Measurements from ENCODE around the gene USP15. TPM values are rescaled to one million over a fixed set of nuclear protein-coding genes. Genes with fewer than 3 reads are reported as not detected.

Gene USP15
- total RNA-seq, 1 experiment from 2014 or later, result 42.9 TPM

DNA sequence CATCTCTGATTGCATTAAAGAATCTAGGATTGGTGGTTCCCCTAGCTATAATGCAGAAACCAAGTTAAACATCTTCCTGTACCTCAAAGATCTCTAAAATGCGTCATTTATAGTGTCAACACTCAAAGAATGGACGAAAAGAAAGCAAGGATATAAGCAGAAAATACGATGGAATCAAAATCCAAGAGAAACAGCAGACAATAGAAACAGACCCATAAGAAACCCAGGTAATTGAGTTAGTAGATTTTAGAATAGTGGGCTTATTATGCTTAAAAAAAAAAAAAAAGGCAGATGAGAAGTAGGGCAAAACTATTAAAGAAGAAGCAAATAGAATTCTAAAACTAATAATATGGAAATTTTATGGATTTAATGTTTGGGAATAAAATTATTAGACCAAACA, 44.4 kb downstream of the USP15 start:
- Mint-ChIP-seq H3K27ac (ENCODE audit: unreplicated experiment) (no peak overlapping the region), H3K4me3 (ENCODE audit: unreplicated experiment) (no peak overlapping the region), H3K36me3 (ENCODE audit: insufficient read depth, unreplicated experiment) (peaks cover 30% of the 10 kb centered on the region), H3K27me3 (ENCODE audit: insufficient read depth, unreplicated experiment) (no peaks in the 10 kb centered on the region), H3K4me1 (ENCODE audit: low read depth, unreplicated experiment) (no peaks in the 10 kb centered on the region), H3K9me3 (ENCODE audit: unreplicated experiment) (peaks cover 11% of the 10 kb centered on the region)
- H3K4me3 ChIP-seq (ENCODE audit: low read depth, low read length), result no peak overlapping the region
- H3K9me3 ChIP-seq, result peaks cover 9% of the 10 kb centered on the region
- intact Hi-C loops (cut with micrococcal nuclease; ENCODE audit: unreplicated experiment), result no loop called here
- TF ChIP-seq, protein P1, sequence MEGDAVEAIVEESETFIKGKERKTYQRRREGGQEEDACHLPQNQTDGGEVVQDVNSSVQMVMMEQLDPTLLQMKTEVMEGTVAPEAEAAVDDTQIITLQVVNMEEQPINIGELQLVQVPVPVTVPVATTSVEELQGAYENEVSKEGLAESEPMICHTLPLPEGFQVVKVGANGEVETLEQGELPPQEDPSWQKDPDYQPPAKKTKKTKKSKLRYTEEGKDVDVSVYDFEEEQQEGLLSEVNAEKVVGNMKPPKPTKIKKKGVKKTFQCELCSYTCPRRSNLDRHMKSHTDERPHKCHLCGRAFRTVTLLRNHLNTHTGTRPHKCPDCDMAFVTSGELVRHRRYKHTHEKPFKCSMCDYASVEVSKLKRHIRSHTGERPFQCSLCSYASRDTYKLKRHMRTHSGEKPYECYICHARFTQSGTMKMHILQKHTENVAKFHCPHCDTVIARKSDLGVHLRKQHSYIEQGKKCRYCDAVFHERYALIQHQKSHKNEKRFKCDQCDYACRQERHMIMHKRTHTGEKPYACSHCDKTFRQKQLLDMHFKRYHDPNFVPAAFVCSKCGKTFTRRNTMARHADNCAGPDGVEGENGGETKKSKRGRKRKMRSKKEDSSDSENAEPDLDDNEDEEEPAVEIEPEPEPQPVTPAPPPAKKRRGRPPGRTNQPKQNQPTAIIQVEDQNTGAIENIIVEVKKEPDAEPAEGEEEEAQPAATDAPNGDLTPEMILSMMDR (IDR thresholded peaks at IDR 0.05; ENCODE audit: insufficient read depth in 1 of 2, low read depth in 1 of 2, low read length in 1 of 2, severe bottlenecking in 1 of 2, unreplicated experiment in 1 of 2), result no peak
- BruUV-seq (replicated peaks), result no TSS peak
- no peak for DNase-seq
- H3K27me3 ChIP-seq (replicated peaks; ENCODE audit: control insufficient read depth, insufficient read depth, low read length), result no peaks in the 10 kb centered on the region
- ChIA-PET POLR2A (no interaction called here), CTCF (no interaction called here)
- no peaks in the 10 kb centered on the region for H3K4me1 ChIP-seq
- no peaks in the 10 kb centered on the region; the same call in 1 of the 2 replicates for H3K36me3 ChIP-seq (ENCODE audit: control insufficient read depth, insufficient read depth, low read length)

DNA sequence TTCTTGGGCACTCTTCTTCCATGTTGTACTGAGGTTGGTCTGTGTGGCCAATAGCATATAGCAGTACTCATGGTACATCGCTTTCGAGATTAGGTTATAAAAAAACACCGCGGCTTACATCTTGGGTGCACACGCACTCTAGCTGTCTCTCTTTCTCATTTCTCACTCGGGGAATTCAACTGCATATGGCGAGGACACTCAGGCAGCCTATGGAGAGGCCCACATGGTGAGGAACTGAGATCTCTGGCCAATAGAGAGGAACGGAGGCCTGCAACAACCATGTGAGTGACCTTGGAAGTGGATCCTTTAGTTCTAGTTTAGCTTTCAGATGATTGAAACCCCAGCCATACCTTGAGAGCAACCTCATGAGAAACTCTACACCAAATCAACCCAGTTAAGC, 45.6 kb downstream of the USP15 start:
- TF ChIP-seq, protein P1 (IDR thresholded peaks at IDR 0.05; ENCODE audit: insufficient read depth in 1 of 2, low read depth in 1 of 2, low read length in 1 of 2, severe bottlenecking in 1 of 2, unreplicated experiment in 1 of 2), result no peak
- H3K27me3 ChIP-seq (replicated peaks; ENCODE audit: control insufficient read depth, insufficient read depth, low read length), result no peaks in the 10 kb centered on the region
- no TSS peak for BruUV-seq (replicated peaks)
- no peak overlapping the region for H3K4me3 ChIP-seq (ENCODE audit: low read depth, low read length)
- H3K27ac Mint-ChIP-seq (ENCODE audit: unreplicated experiment), result no peak overlapping the region
- no peaks in the 10 kb centered on the region for H3K4me1 Mint-ChIP-seq (ENCODE audit: low read depth, unreplicated experiment)
- CTCF ChIA-PET, result no interaction called here
- H3K27me3 Mint-ChIP-seq (ENCODE audit: insufficient read depth, unreplicated experiment), result no peaks in the 10 kb centered on the region
- no peak for DNase-seq
- peaks cover 30% of the 10 kb centered on the region for H3K36me3 Mint-ChIP-seq (ENCODE audit: insufficient read depth, unreplicated experiment)
- POLR2A ChIA-PET, result no interaction called here
- peaks cover 9% of the 10 kb centered on the region for H3K9me3 ChIP-seq
- H3K36me3 ChIP-seq (ENCODE audit: control insufficient read depth, insufficient read depth, low read length), result no peaks in the 10 kb centered on the region; the same call in 1 of the 2 replicates
- no peaks in the 10 kb centered on the region for H3K4me1 ChIP-seq
- H3K4me3 Mint-ChIP-seq (ENCODE audit: unreplicated experiment), result no peak overlapping the region
- H3K9me3 Mint-ChIP-seq (ENCODE audit: unreplicated experiment), result peaks cover 11% of the 10 kb centered on the region
- intact Hi-C loops (cut with micrococcal nuclease; ENCODE audit: unreplicated experiment), result no loop called here

DNA sequence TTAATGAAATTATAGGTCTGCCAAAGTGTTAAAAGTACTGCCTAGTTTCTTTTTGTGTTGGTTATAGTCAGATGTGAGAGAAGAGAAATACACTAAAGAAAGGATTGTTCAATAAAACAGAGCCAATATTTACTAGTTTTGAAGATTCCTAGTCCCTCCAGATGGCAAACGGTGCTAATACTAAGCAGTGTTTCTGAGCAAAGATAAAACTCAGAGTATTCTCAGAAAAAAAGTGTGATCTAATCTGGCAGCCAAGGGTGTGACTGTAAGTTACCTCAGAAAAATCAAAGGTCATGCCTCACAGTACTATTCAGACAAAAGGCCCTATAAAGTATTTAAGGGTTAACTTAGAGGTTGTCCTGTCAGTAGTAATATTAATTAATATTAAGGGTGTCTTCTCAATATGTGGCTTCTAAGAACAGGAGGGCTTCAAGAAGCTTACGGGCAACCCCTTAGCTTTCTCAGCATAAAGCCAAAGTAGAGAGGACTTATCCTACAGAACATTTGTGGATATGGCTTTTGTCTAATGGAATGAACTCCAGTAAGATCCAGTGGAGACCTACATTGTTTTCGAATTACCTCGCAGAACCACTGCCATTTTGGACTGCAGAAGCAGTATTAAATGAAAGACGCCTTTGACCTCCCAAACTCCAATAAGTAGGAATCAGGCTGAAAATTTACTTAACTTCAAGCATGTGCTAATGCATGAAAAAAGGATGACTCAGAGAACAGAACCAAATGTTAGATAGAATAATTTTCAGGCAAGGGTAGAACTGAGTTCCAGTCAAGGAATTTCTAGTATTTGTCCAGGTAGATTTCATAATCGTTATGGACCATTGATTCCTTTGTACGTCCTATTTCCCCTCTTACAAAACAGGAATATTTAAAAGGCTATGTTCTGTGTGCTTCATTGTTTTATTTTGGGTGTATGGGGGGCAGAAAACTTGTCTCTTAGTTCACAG, 46.6 kb downstream of the USP15 start:
- no peaks in the 10 kb centered on the region for H3K4me1 ChIP-seq
- no peaks in the 10 kb centered on the region for H3K4me1 Mint-ChIP-seq (ENCODE audit: low read depth, unreplicated experiment)
- H3K36me3 Mint-ChIP-seq (ENCODE audit: insufficient read depth, unreplicated experiment), result peaks cover 30% of the 10 kb centered on the region
- no peaks in the 10 kb centered on the region for H3K27me3 Mint-ChIP-seq (ENCODE audit: insufficient read depth, unreplicated experiment)
- peaks cover 11% of the 10 kb centered on the region for H3K9me3 Mint-ChIP-seq (ENCODE audit: unreplicated experiment)
- intact Hi-C loops (cut with micrococcal nuclease; ENCODE audit: unreplicated experiment), result no loop called here
- no peak overlapping the region for H3K27ac Mint-ChIP-seq (ENCODE audit: unreplicated experiment)
- POLR2A ChIA-PET, result no interaction called here
- TF ChIP-seq, protein P1 (IDR thresholded peaks at IDR 0.05; ENCODE audit: insufficient read depth in 1 of 2, low read depth in 1 of 2, low read length in 1 of 2, severe bottlenecking in 1 of 2, unreplicated experiment in 1 of 2), result no peak
- no peak overlapping the region for H3K4me3 ChIP-seq (ENCODE audit: low read depth, low read length)
- no peaks in the 10 kb centered on the region; the same call in 1 of the 2 replicates for H3K36me3 ChIP-seq (ENCODE audit: control insufficient read depth, insufficient read depth, low read length)
- no peak overlapping the region for H3K4me3 Mint-ChIP-seq (ENCODE audit: unreplicated experiment)
- no TSS peak for BruUV-seq (replicated peaks)
- H3K27me3 ChIP-seq (replicated peaks; ENCODE audit: control insufficient read depth, insufficient read depth, low read length), result no peaks in the 10 kb centered on the region
- peaks cover 9% of the 10 kb centered on the region for H3K9me3 ChIP-seq
- no peak for DNase-seq
- CTCF ChIA-PET, result no interaction called here

Data from Caco-2 (cell line).